SU-DHL-6 (cell line): ENCODE measurements around the gene BBS7.

Experiments used
- CTCF ChIP-seq: fragments of 200-600 bp; sonication (generic); IDR thresholded peaks from one replicate; pipeline ENCODE4 v1.5.1; 2017; ENCODE audit warnings: antibody characterized with exemption, mild to moderate bottlenecking, low read length, moderate library complexity; ENCODE audit not compliant: insufficient read depth, poor library complexity, severe bottlenecking
- EZH2phosphoT487 ChIP-seq: fragments of 200-600 bp; sonication (generic), shearing (Covaris generic); conservative IDR thresholded peaks from 2 replicates; pipeline ENCODE4 v1.6.1; 2018; ENCODE audit warnings: mild to moderate bottlenecking, antibody characterized with exemption, low read length, moderate library complexity, mixed read lengths

- TF ChIP-seq CTCF, result no peak
- no peak for TF ChIP-seq EZH2phosphoT487
Measured at GRCh38 chr4:121838136-121838535, 32.1 kb downstream of the BBS7 start.
